GM03348 (cell line): ENCODE data around the gene C17orf67.

Experiments used
- DNase-seq: peaks from one replicate; pipeline ENCODE4 v3.0.0; 2012; ENCODE audit warnings: low spot score

Gene C17orf67

GRCh38 chr17:56833057-56833808 is 487 bp downstream of the C17orf67 start:
- peak; percentile 72 for DNase-seq

- no peak for DNase-seq
Measured at GRCh38 chr17:56832446-56832845, 1.3 kb downstream of the C17orf67 start.

GRCh38 chr17:56831369-56832095 is 2.2 kb downstream of the C17orf67 start:
- DNase-seq, result no peak

GRCh38 chr17:56830726-56831368 is 2.9 kb downstream of the C17orf67 start:
- no peak for DNase-seq

GRCh38 chr17:56826611-56827414 is 6.9 kb downstream of the C17orf67 start:
- DNase-seq, result no peak

GRCh38 chr17:56824503-56824902 is 9.2 kb downstream of the C17orf67 start:
- no peak for DNase-seq

- DNase-seq, result no peak
Measured at GRCh38 chr17:56823848-56824247, 9.9 kb downstream of the C17orf67 start.

- no peak for DNase-seq
Measured at GRCh38 chr17:56822725-56823124, 11.0 kb downstream of the C17orf67 start.

GRCh38 chr17:56821847-56822534 is 11.7 kb downstream of the C17orf67 start:
- DNase-seq, result no peak

- no peak for DNase-seq
Measured at GRCh38 chr17:56820207-56820606, 13.5 kb downstream of the C17orf67 start.

- peak; percentile 84 for DNase-seq
Measured at GRCh38 chr17:56819431-56820145, 14.1 kb downstream of the C17orf67 start.

GRCh38 chr17:56819030-56819429 is 14.7 kb downstream of the C17orf67 start:
- DNase-seq, result no peak

- DNase-seq, result no peak
Measured at GRCh38 chr17:56817066-56817465, 16.7 kb downstream of the C17orf67 start.

- no peak for DNase-seq
Measured at GRCh38 chr17:56815711-56816110, 18.0 kb downstream of the C17orf67 start.

GRCh38 chr17:56812901-56813388 is 20.8 kb downstream of the C17orf67 start:
- DNase-seq, result no peak

- DNase-seq, result no peak
Measured at GRCh38 chr17:56810891-56811775, 22.6 kb downstream of the C17orf67 start.

GRCh38 chr17:56810343-56810742 is 23.4 kb downstream of the C17orf67 start:
- no peak for DNase-seq

GRCh38 chr17:56809820-56810179 is 23.9 kb downstream of the C17orf67 start:
- no peak for DNase-seq

- DNase-seq, result no peak
Measured at GRCh38 chr17:56809106-56809819, 24.5 kb downstream of the C17orf67 start.
